22Rv1 (cell line): ENCODE data around the gene MRPL1.

Experiments used
- CTCF ChIP-seq: fragments of 450-650 bp; IDR thresholded peaks from 2 replicates; pipeline ENCODE4 v1.5.1; 2017; ENCODE audit warnings: mild to moderate bottlenecking
- ZFX ChIP-seq: fragments of 450-650 bp; IDR thresholded peaks from 2 replicates; pipeline ENCODE4 v1.6.1; 2017; ENCODE audit warnings: antibody characterized with exemption, borderline replicate concordance

DNA sequence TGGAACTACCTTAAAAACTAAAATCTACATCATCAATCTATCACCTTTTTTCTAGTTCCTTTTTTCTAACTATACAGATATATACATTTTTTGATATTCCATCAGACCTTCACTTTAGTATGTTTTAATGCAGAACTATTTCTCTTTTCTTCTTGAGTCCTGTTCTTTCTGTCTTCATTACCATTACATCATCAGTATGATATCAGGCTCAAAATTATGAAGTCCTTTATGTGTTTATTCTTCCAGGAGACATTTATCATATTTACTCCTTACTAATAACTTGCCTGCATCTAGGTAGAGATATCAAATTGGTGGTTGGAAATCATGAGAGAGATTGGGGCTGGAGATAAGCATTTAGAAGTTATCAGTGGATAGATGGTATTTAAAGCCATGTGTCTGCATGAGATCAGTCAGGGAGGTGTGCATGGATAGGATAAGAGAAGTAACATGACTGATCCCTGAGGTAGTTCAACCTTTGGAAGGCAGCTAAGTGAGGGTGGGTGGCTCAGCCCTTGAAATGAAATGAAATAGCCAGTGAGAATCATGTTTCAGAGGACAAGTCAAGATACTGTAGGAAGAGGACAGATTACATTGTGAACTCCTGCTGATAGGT lies 43.1 kb downstream of the MRPL1 start:
- TF ChIP-seq CTCF (no peak), ZFX (no peak)
